ENCODE results near the gene DNAJC15. TPM values are rescaled to one million over a fixed set of nuclear protein-coding genes. Genes with fewer than 3 reads are reported as not detected.

DNAJC15 gene
- polyA plus RNA-seq, 3 donors = 8.3 to 31.1 (median 22.0) TPM

DNA sequence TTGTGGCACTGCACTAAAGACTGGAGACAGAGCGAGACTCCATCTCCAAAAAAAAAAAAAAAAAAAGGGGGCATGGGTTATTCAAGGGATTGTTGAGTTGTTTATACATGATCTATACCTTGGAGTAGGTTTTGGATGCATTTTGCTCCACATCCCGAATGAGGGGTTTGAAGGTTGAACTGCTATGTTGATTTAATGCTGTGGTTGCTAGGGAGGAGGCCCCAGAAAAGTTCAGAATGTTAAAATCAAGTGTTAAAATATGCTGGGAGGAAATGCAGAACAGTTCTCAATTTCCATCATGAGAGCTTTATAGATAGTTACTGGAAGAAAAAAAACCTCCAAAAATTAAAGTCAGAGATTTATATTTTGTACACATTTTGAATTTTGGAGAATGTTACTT lies 116.5 kb downstream of the DNAJC15 start:
- Histone ChIP-seq H3K4me3 (replicated peaks in 1 of 3; ENCODE audit: low read depth in 2 of 3, low read length in 3 of 3) (no peak overlapping the region), H4K20me1 (ENCODE audit: insufficient read depth, low read length) (no peaks in the 10 kb centered on the region), H3K27ac (ENCODE audit: low read depth in 1 of 2, low read length in 2 of 2) (no peak overlapping the region), H2AFZ (ENCODE audit: insufficient read depth, low read depth, low read length, poor library complexity, severe bottlenecking) (no peak overlapping the region), H3K36me3 (replicated peaks in 1 of 2; ENCODE audit: control insufficient read depth in 1 of 2, insufficient read depth in 2 of 2, low read length in 2 of 2) (no peaks in the 10 kb centered on the region), H3K27me3 (ENCODE audit: control insufficient read depth in 2 of 2, insufficient read depth in 2 of 2, low read length in 2 of 2) (no peaks in the 10 kb centered on the region), H3K9me3 (replicated peaks in 1 of 2; ENCODE audit: control insufficient read depth in 1 of 2, insufficient read depth in 1 of 2, low read length in 2 of 2) (no peaks in the 10 kb centered on the region), H3K4me1 (ENCODE audit: control insufficient read depth in 1 of 2, insufficient read depth in 2 of 2, low read length in 2 of 2) (no peaks in the 10 kb centered on the region), H3K79me2 (ENCODE audit: insufficient read depth, low read length) (no peaks in the 10 kb centered on the region), H3K9ac (ENCODE audit: insufficient read depth, low read length, poor library complexity, severe bottlenecking) (no peak overlapping the region), H3K4me2 (replicated peaks; ENCODE audit: extremely low read depth, low read length, poor library complexity, severe bottlenecking) (no peak overlapping the region)
- intact Hi-C loops (cut with micrococcal nuclease) = no loop called here
- TF ChIP-seq CTCF (IDR thresholded peaks at IDR 0.05) = no peak
- DNase-seq = no peak
- Mint-ChIP-seq H3K4me3 (no peak overlapping the region), H3K9me3 (no peaks in the 10 kb centered on the region), H3K27ac (no peak overlapping the region), H3K27me3 (ENCODE audit: low read depth in 3 of 3) (peaks cover 5 to 6% (median 5%) of the 10 kb centered on the region in 3 donors), H3K4me1 (no peaks in the 10 kb centered on the region), H3K36me3 (no peaks in the 10 kb centered on the region)
- 78% methylated on average over 1 of the region's 2 CpGs for WGBS (ENCODE audit: insufficient coverage)

DNA sequence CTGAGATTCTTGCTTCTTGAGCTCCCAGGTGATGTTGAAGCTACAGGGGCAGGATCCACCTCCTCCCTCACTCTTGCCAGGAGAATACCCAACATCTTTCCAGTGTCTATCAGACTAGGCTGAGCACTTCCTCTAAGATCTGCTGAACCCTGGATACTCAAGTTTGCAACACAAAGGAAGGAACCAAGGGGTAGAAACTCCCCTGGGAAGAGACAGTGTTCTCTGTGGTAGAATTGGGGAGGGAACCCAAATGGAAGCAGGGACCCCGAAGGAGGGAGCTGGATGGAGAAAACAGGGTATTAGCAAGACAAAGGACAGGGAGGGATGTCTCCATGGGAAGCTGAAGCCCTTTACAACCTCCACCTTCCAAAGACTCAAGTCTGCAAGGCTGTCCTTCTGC lies 117.6 kb downstream of the DNAJC15 start:
- intact Hi-C loops (cut with micrococcal nuclease) = no loop called here
- no peaks in the 10 kb centered on the region for H3K27me3 ChIP-seq (ENCODE audit: control insufficient read depth in 2 of 2, insufficient read depth in 2 of 2, low read length in 2 of 2)
- no peak for TF ChIP-seq CTCF (IDR thresholded peaks at IDR 0.05)
- no peak overlapping the region for H3K9ac ChIP-seq (ENCODE audit: insufficient read depth, low read length, poor library complexity, severe bottlenecking)
- Mint-ChIP-seq H3K4me3 (no peak overlapping the region), H3K9me3 (peaks cover 0 to 2% (median 0%) of the 10 kb centered on the region in 7 donors), H3K4me1 (no peaks in the 10 kb centered on the region), H3K36me3 (no peaks in the 10 kb centered on the region), H3K27ac (no peak overlapping the region), H3K27me3 (ENCODE audit: low read depth in 3 of 3) (peaks cover 4 to 8% (median 6%) of the 10 kb centered on the region in 3 donors)
- DNase-seq = no peak
- H3K36me3 ChIP-seq (replicated peaks in 1 of 2; ENCODE audit: control insufficient read depth in 1 of 2, insufficient read depth in 2 of 2, low read length in 2 of 2) = no peaks in the 10 kb centered on the region
- no peaks in the 10 kb centered on the region for H3K4me1 ChIP-seq (ENCODE audit: control insufficient read depth in 1 of 2, insufficient read depth in 2 of 2, low read length in 2 of 2)
- H2AFZ ChIP-seq (ENCODE audit: insufficient read depth, low read depth, low read length, poor library complexity, severe bottlenecking) = no peak overlapping the region
- no peaks in the 10 kb centered on the region for H3K79me2 ChIP-seq (ENCODE audit: insufficient read depth, low read length)
- no peak overlapping the region for H3K27ac ChIP-seq (ENCODE audit: low read depth in 1 of 2, low read length in 2 of 2)
- no CpG with 5 or more reads among the region's 1 CpG for WGBS (ENCODE audit: insufficient coverage)
- no peaks in the 10 kb centered on the region for H3K9me3 ChIP-seq (replicated peaks in 1 of 2; ENCODE audit: control insufficient read depth in 1 of 2, insufficient read depth in 1 of 2, low read length in 2 of 2)
- no peaks in the 10 kb centered on the region for H4K20me1 ChIP-seq (ENCODE audit: insufficient read depth, low read length)
- no peak overlapping the region for H3K4me3 ChIP-seq (replicated peaks in 1 of 3; ENCODE audit: low read depth in 2 of 3, low read length in 3 of 3)
- no peak overlapping the region for H3K4me2 ChIP-seq (replicated peaks; ENCODE audit: extremely low read depth, low read length, poor library complexity, severe bottlenecking)
